ENCODE results near the gene NCLN.
A peak's percentile ranks its signal among the peaks of the same experiment; 100 is the strongest.

The NCLN gene

GRCh38 chr19:3161453-3161852, 24.3 kb upstream of the NCLN start:
- peaks cover 87% of the 10 kb centered on the region for H3K36me3 ChIP-seq (ENCODE audit: low read depth)
- peak overlapping the region; percentile 52 for H3K27ac ChIP-seq (ENCODE audit: poor library complexity, severe bottlenecking)
- H3K9me3 ChIP-seq (ENCODE audit: severe bottlenecking), result no peaks in the 10 kb centered on the region
- peaks cover 9% of the 10 kb centered on the region for H3K4me1 ChIP-seq (ENCODE audit: insufficient read depth, poor library complexity, severe bottlenecking)
- no peak for DNase-seq (ENCODE audit: low spot score)
- peak; percentile 74 for ATAC-seq (ENCODE audit: low read depth)
- no peaks in the 10 kb centered on the region for H3K27me3 ChIP-seq (ENCODE audit: insufficient read depth, poor library complexity, severe bottlenecking)
- no peak overlapping the region for H3K4me3 ChIP-seq (ENCODE audit: severe bottlenecking)
- no peak for TF ChIP-seq CTCF (IDR thresholded peaks at IDR 0.05; ENCODE audit: poor library complexity, severe bottlenecking)

- peaks cover 12% of the 10 kb centered on the region for H3K4me1 ChIP-seq (ENCODE audit: insufficient read depth, poor library complexity, severe bottlenecking)
- ATAC-seq (ENCODE audit: low read depth) (peak; percentile 48; the same call in 2 of the 3 replicates), DNase-seq (ENCODE audit: low spot score) (no peak)
- no peak overlapping the region for H3K4me3 ChIP-seq (ENCODE audit: severe bottlenecking)
- no peak for TF ChIP-seq CTCF (IDR thresholded peaks at IDR 0.05; ENCODE audit: poor library complexity, severe bottlenecking)
- no peaks in the 10 kb centered on the region for H3K9me3 ChIP-seq (ENCODE audit: severe bottlenecking)
- peaks cover 76% of the 10 kb centered on the region for H3K36me3 ChIP-seq (ENCODE audit: low read depth)
- H3K27me3 ChIP-seq (ENCODE audit: insufficient read depth, poor library complexity, severe bottlenecking), result no peaks in the 10 kb centered on the region
- peak overlapping the region; percentile 52 for H3K27ac ChIP-seq (ENCODE audit: poor library complexity, severe bottlenecking)
Measured at GRCh38 chr19:3162418-3163229, 23.1 kb upstream of the NCLN start.

- H3K9me3 ChIP-seq (ENCODE audit: severe bottlenecking), result no peaks in the 10 kb centered on the region
- peaks cover 13% of the 10 kb centered on the region for H3K4me1 ChIP-seq (ENCODE audit: insufficient read depth, poor library complexity, severe bottlenecking)
- no peak overlapping the region for H3K27ac ChIP-seq (ENCODE audit: poor library complexity, severe bottlenecking)
- H3K4me3 ChIP-seq (ENCODE audit: severe bottlenecking), result no peak overlapping the region
- TF ChIP-seq CTCF (IDR thresholded peaks at IDR 0.05; ENCODE audit: poor library complexity, severe bottlenecking), result peak; percentile 90
- H3K36me3 ChIP-seq (ENCODE audit: low read depth), result peaks cover 68% of the 10 kb centered on the region
- ATAC-seq (ENCODE audit: low read depth) (peak; percentile 61; the same call in 2 of the 3 replicates), DNase-seq (ENCODE audit: low spot score) (no peak)
- H3K27me3 ChIP-seq (ENCODE audit: insufficient read depth, poor library complexity, severe bottlenecking), result no peaks in the 10 kb centered on the region
Measured at GRCh38 chr19:3163230-3163886, 22.4 kb upstream of the NCLN start.

- peaks cover 62% of the 10 kb centered on the region for H3K36me3 ChIP-seq (ENCODE audit: low read depth)
Measured at GRCh38 chr19:3163943-3164342, 21.8 kb upstream of the NCLN start.

More at GRCh38 chr19:3163943-3164342, 21.8 kb upstream of the NCLN start:
- H3K9me3 ChIP-seq (ENCODE audit: severe bottlenecking), result no peaks in the 10 kb centered on the region
- no peak for DNase-seq (ENCODE audit: low spot score)
- H3K4me1 ChIP-seq (ENCODE audit: insufficient read depth, poor library complexity, severe bottlenecking), result peaks cover 13% of the 10 kb centered on the region
- H3K27me3 ChIP-seq (ENCODE audit: insufficient read depth, poor library complexity, severe bottlenecking), result no peaks in the 10 kb centered on the region
- TF ChIP-seq CTCF (IDR thresholded peaks at IDR 0.05; ENCODE audit: poor library complexity, severe bottlenecking), result no peak
- no peak for ATAC-seq (ENCODE audit: low read depth)
- no peak overlapping the region for H3K27ac ChIP-seq (ENCODE audit: poor library complexity, severe bottlenecking)
- no peak overlapping the region for H3K4me3 ChIP-seq (ENCODE audit: severe bottlenecking)

Data from RWPE2 (cell line).